GM19099 (cell line): ENCODE results near the gene RBMY1J.
"Not testable (repeated sequence)": the region's sequence is repeated elsewhere in the genome, so short reads cannot be mapped to it uniquely, and the experiment has no call there.

Experiments used
- POLR2A ChIP-seq: IDR thresholded peaks from 3 replicates; pipeline ENCODE4 v1.6.1; 2011; ENCODE audit warnings: low read depth; ENCODE audit not compliant: insufficient read length; ENCODE audit errors: extremely low read depth

RBMY1J gene

GRCh38 chrY:22403110-22403509, at the start of gene RBMY1J:
TSS of gene RBMY1J (plus strand) at chrY:22403410. CDS start at chrY:22405448, 2,038 bp downstream.
- TF ChIP-seq POLR2A: not testable (repeated sequence)

GRCh38 chrY:22367416-22367815, 35.8 kb upstream of the RBMY1J start:
- no peak for TF ChIP-seq POLR2A

- no peak for TF ChIP-seq POLR2A
These were observed 32.6 kb upstream of the RBMY1J start for GRCh38 chrY:22370623-22371022.

- no peak for TF ChIP-seq POLR2A
These were observed 29.7 kb upstream of the RBMY1J start for GRCh38 chrY:22373494-22373893.
